ENCODE data around the gene SNAPC4.

GRCh38 chr9:136379401-136379800, 20.6 kb downstream of the SNAPC4 start:
- TF ChIP-seq CTCF (IDR thresholded peaks at IDR 0.05 in 8 of 11, conservative IDR thresholded peaks at IDR 0.05 in 3 of 11) (no peak), POLR2AphosphoS5 (IDR thresholded peaks at IDR 0.05) (no peak), POLR2A (IDR thresholded peaks at IDR 0.05) (no peak)
